Activated CD8-positive, alpha-beta memory T cell treated with anti-CD3 and anti-CD28 coated beads for 24 hours (primary cell): ENCODE measurements around the gene VWA1.
"Not testable (repeated sequence)": the region's sequence is repeated elsewhere in the genome, so short reads cannot be mapped to it uniquely, and the experiment has no call there.

Experiments
- DNase-seq: peaks from one replicate; pipeline ENCODE4 v3.0.0-alpha.2; 2020

VWA1 gene

DNA sequence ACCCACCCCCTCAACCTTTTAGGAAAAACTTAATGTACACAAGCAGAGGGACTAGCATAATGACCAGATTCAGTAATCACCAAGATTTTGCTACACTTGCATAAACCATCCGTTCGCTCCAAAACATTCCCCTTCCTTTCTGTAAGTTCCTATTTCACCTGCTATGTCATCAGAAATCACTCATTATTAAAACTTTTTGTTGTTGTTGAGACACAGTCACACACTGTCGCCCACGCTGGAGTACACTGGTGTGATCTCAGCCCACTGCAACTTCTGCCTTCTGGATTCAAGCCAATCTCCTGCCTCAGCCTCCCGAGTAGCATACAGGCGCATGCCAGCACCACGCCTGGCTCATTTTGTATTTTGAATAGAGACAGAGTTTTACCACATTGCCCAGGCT lies 31.8 kb upstream of the VWA1 start:
- no peak for DNase-seq

DNA sequence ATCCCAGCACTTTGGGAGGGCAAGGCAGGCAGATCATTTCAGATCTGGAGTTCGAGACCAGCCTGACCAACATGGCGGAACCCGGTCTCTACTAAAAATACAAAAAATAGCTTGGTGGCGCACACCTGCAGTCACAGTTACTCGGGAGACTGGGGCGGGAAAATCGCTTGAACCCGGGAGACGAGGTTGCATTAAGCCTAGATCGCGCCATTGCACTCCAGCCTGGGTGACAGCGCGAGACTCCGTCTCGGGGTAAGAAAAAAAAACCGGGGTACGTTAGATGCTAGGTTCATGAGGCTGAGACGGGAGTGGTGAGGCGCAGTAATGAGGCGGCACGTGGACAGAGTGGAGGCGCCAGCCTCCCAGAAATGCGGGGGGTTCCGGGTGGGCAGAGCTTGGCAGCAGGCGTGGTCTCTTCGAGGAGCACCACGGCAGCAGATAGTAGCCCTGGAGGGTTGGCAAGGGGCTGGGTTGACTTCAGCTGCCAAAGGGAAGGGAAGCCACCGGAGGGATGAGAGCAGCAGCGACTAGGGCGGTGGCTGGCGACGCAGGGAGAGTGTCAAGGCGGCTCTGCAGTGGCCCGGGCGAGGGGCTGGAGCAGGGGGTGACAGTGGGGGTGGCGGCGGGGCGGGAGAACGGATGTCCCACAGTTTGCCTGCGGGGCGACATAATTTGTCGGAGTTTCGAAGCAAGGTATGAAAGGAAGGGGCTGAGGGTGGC lies 29.2 kb upstream of the VWA1 start:
- no peak for DNase-seq

GRCh38 chr1:1406821-1407635 lies 28.5 kb upstream of the VWA1 start, which contains the start of gene MRPL20:
TSS of gene MRPL20 (minus strand) at chr1:1407293. CDS start at chr1:1407217, 76 bp downstream.
- DNase-seq, result peak; percentile 97

DNA sequence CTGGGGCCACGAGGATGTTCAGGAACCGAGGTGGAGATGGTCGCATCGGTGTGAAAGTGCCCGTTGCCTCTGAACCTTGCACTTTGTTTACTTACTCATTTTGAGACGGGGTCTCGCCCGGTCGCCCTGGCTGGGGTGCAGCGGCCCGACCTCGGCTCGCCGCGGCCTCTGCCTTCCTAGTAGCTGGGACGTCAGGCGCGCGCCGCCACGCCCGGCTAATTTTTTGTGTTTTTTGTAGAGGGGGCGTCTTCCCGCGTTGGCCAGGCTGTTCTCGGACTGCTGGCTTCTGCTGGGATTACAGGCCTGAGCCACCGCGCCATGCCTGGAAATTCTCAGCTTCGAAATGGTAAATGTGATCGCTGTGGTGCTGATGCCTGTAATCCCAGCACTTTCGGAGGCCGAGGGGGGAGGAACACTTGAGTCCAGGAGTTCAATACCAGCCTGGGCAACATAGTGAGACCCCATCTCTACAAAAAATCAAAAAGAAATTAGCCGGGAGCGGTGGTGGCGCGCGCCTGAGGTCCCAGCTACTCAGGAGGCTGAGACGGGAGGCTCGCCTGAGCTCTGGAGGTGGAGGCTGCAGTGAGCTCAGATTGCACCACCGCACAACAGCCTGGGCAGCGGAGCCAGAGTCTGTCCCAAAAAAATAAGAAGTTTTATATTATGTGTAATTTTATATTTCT lies 27.7 kb upstream of the VWA1 start:
- no peak for DNase-seq

GRCh38 chr1:1410238-1410637 lies 25.3 kb upstream of the VWA1 start:
- DNase-seq, result not testable (repeated sequence)

DNA sequence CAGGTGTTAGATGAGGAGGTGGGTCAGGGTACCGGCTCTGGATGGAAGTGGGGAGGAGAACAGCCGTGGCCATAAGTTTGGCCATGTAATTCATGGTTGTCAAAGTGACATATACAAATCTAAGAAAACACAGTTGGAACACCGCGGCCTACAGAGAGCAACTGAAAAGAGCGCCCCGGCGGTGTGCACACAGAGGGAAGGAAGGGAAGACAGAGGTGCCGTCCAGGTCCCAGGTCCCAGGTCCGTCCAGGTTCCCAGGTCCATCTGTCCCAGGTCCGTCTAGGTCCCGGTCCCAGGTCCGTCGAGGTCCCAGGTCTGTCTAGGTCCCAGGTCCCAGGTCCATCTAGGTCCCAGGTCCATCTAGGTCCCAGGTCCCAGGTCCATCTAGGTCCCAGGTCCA lies 23.9 kb upstream of the VWA1 start:
- DNase-seq, result no peak

- DNase-seq, result not testable (repeated sequence)
These were observed 23.1 kb upstream of the VWA1 start for GRCh38 chr1:1412311-1412902.

- no peak for DNase-seq
These were observed 19.7 kb upstream of the VWA1 start for GRCh38 chr1:1415751-1416150.

GRCh38 chr1:1417396-1417795 lies 18.1 kb upstream of the VWA1 start:
- DNase-seq, result not testable (repeated sequence)

- not testable (repeated sequence) for DNase-seq
These were observed 17.5 kb upstream of the VWA1 start for GRCh38 chr1:1417825-1418463.

DNA sequence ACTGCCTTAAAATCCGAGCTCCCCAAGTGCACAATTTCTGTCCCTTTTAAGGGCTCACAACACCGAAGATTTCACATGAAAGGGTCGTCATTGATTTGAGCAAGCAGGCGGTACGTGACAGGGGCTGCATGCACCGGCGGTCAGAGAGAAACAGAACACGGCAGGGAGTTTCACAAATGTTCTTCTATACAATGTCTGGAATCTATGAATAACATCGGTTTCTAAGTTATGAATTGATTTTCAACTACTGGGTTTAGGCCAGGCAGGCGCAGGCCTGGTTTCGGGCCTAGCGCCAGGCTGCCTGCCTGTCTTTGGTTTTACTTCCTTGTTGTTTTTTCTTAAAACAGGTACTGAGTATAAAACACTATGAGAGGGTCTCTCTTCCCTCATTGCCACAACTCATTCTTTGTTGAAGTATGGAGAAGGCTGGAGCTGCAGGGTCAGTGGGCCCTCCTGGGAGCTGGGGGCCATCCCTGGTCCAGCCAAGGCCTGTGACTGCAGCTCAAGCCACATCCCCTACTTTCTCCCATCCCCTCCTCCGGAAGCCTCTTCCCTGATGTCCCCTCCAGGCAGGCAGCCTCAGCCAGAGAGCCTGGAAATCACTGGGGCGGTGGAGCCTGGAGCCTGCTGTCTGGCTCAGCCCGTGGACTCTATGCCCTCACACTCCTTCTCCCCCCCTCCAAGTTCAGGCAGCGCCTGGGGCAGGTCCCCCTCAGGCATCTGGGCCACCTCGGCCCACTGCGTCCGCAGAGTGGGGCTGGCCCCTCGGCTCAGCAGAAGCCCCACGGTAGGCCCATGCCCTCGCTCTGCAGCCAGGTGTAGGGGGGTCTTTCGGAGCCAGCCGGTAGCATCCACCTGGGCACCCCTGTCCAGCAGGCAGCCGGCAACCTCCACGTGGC lies 16.8 kb upstream of the VWA1 start:
- DNase-seq, result no peak

DNA sequence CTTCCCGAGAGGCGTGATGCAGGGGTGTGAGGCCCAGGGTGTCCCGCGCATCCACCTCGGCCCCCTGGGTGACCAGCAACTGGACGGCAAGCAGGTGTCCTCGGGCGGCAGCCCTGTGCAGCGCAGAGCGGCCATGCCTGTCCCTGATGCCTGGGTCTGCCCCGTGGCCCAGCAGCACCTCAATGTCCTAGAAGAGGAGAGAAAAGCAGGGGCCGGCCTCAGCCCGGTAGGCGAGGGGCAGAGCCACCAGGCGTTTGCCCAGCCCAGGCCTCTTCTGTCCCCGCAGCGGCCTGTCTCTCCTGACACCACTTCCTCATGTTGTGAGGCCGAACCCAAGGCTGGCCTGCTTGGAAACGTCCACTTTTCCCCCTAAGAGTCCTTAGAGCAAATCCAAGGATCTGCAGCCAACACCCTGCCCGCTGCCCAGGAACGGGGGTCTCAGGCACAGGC lies 16.1 kb upstream of the VWA1 start:
- no peak for DNase-seq

DNA sequence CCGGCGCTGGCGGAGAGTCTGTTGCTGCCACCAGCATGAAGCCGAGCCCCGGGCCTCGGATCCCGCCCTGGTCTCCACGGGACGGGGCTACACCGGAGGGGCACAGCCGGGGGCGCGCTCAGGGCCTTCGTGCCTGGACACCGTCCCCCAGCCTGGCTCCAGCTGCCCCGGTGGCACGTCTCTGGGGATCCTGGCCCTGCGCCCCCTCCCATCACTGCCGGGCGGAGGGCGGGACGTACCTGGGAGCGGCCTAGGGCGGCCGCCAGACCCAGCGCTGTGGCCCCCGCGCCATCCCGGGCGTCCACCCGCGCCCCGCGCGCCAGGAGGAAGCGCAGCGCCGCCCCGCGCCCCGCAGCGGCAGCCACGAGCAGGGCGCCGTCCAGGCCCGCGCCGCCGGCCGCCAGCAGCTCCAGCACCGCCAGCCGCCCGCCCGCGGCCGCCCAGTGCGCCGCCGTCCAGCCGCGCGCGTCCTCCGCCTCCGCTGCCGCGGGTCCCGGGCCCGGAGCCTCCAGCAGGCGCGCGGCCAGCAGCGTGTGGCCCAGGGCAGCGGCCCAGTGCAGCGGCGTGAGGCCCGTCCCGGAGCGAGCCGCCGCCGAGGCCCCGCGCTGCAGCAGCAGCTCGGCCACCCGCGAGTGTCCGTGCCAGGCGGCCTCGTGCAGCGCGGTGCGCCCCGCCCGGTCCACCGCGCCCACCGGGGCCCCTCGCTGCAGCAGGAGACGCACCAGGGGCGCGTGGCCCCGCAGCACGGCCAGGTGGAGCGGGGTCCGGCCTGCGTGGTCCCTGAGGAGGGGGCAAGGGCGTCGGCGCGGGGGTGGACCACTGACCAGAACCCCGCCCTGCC lies 15.5 kb upstream of the VWA1 start:
- no peak for DNase-seq

DNA sequence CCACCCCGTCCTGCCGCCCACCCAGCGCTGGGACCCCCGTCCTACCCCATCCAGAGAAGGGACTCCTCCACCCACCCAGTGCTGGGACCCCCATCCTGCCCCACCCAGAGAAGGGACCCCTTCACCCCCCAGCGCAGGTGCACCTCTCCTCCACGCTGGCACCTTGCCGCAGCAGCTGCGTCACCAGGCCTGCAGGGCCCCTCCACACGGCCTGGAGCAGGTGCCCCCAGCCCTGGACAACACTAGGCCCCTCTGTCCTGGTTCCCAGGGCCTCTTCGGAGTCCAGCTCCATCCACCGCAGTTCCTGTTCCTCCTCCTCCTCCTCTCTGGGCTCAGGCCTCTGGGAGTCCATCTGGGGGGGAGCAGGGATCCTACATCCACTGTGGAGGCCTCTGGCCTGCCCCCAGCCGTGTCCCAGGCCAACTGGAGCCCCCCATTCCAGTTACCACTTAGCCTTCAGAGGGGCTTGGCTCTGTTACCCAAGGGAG lies 14.8 kb upstream of the VWA1 start:
- no peak for DNase-seq

- DNase-seq, result no peak
These were observed 14.2 kb upstream of the VWA1 start, which contains the start of gene ANKRD65 for GRCh38 chr1:1421147-1421906. TSS of gene ANKRD65 (minus strand) at chr1:1421276. CDS start at chr1:1421005, 271 bp downstream.

- no peak for DNase-seq
These were observed 13.5 kb upstream of the VWA1 start for GRCh38 chr1:1421907-1422464.

DNA sequence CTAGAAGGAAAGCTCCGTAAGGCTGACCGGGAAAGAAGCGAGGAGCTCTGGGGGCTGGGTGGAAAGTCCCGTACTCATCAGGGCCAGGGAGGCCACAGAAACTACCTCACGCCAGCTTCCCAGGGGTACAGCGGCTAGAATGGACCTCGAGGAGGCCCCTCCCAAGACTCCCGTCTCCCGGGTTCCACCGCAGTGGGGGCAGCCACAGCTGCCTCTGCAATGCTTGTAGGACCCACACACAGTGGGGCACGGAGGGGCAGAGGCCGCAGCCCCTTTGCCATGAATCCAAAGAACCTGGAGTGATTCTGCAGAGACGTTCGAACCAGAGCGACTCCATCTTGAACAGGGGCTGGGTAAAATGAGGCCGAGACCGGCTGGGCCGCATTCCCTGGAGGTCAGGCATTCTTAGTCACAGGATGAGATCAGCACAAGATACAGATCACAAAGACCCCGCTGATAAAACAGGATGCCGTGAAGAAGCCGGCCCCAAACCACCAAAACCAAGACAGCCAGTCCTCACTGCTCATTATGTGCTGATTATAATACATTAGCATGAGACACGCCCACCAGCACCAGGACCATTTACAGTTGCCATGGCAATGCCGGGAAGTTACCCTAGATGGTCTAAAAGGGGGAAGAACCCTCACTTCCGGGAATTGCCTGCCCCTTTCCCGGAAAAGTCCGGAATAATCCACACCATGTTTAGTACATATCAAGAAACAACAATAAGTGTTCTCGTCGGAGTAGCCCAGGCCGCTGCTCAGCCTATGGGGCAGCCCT lies 12.8 kb upstream of the VWA1 start:
- DNase-seq, result no peak

- no peak for DNase-seq
These were observed 12.3 kb upstream of the VWA1 start for GRCh38 chr1:1423245-1423597.
